Esophagus squamous epithelium (tissue), 4 donors: Measurements from ENCODE around the gene RPUSD3.
"Not testable (repeated sequence)": the region's sequence is repeated elsewhere in the genome, so short reads cannot be mapped to it uniquely, and the experiment has no call there.

ENCODE experiments used
- POLR2A ChIP-seq, 4 donors: fragments of 450-650 bp; IDR thresholded peaks; one replicate each; pipeline ENCODE4 v1.6.1; 2017; ENCODE audit warnings: antibody characterized with exemption in 4 of 4, mild to moderate bottlenecking in 4 of 4, moderate library complexity in 3 of 4
- TF ChIP-seq, protein P1 (sequence below), 6 experiments: fragments of 450-650 bp in 4 of 6; fragments of 200-600 bp in 2 of 6; sonication (generic) in 2 of 6; IDR thresholded peaks; one replicate each; pipeline ENCODE4 v1.5.1; 2016 to 2019; ENCODE audit warnings: antibody characterized with exemption in 6 of 6, mild to moderate bottlenecking in 4 of 6, moderate library complexity in 4 of 6

DNA sequence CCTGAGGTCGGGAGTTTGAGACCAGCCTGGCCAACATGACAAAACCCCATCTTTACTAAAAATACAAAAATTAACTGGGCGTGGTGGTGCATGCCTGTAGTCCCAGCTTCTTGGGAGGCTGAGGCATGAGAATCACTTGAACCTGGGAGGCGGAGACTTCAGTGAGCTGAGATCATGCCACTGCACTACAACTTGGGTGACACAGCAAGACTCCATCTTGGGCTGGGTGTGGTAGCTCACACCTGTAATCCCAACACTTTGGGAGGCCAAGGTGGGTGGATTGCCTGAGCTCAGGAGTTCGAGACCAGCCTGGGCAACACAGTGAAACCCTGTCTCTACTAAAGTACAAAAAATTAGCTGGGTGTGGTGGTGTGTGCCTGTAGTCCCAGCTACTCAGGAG, 32.4 kb upstream of the RPUSD3 start:
- TF ChIP-seq, protein P1, sequence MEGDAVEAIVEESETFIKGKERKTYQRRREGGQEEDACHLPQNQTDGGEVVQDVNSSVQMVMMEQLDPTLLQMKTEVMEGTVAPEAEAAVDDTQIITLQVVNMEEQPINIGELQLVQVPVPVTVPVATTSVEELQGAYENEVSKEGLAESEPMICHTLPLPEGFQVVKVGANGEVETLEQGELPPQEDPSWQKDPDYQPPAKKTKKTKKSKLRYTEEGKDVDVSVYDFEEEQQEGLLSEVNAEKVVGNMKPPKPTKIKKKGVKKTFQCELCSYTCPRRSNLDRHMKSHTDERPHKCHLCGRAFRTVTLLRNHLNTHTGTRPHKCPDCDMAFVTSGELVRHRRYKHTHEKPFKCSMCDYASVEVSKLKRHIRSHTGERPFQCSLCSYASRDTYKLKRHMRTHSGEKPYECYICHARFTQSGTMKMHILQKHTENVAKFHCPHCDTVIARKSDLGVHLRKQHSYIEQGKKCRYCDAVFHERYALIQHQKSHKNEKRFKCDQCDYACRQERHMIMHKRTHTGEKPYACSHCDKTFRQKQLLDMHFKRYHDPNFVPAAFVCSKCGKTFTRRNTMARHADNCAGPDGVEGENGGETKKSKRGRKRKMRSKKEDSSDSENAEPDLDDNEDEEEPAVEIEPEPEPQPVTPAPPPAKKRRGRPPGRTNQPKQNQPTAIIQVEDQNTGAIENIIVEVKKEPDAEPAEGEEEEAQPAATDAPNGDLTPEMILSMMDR (IDR thresholded peaks at IDR 0.05), result not testable (repeated sequence)
- TF ChIP-seq POLR2A (IDR thresholded peaks at IDR 0.05), result not testable (repeated sequence)
